RWPE1 (cell line): ENCODE results near the gene CA6.
A peak's percentile ranks its signal among the peaks of the same experiment; 100 is the strongest.

Experiments
- CTCF ChIA-PET: fragments of 350-600 bp; sonication (Branson Sonifier 250); formaldehyde crosslinking; extraction: SDS; loops from one replicate; lab custom pipeline; 2021; lab: Yijun Ruan, JAX
- POLR2A ChIA-PET: fragments of 400-600 bp; formaldehyde crosslinking; extraction: SDS; loops from one replicate; lab custom pipeline; 2020; ENCODE audit warnings: antibody characterized with exemption; ENCODE audit not compliant: low non-redundant PET; lab: Yijun Ruan, JAX
- DNase-seq: peaks from one replicate; pipeline ENCODE4 v3.0.0; 2012; ENCODE audit warnings: low spot score
- H3K27ac ChIP-seq: fragments of 450-650 bp; 2 replicates; pipeline ENCODE4 v1.5.1; 2017
- TF ChIP-seq, protein P1 (sequence below): fragments of 450-650 bp; conservative IDR thresholded peaks from 2 replicates; pipeline ENCODE4 v1.5.1; 2017; ENCODE audit warnings: low read depth, mild to moderate bottlenecking

CA6 gene

DNA sequence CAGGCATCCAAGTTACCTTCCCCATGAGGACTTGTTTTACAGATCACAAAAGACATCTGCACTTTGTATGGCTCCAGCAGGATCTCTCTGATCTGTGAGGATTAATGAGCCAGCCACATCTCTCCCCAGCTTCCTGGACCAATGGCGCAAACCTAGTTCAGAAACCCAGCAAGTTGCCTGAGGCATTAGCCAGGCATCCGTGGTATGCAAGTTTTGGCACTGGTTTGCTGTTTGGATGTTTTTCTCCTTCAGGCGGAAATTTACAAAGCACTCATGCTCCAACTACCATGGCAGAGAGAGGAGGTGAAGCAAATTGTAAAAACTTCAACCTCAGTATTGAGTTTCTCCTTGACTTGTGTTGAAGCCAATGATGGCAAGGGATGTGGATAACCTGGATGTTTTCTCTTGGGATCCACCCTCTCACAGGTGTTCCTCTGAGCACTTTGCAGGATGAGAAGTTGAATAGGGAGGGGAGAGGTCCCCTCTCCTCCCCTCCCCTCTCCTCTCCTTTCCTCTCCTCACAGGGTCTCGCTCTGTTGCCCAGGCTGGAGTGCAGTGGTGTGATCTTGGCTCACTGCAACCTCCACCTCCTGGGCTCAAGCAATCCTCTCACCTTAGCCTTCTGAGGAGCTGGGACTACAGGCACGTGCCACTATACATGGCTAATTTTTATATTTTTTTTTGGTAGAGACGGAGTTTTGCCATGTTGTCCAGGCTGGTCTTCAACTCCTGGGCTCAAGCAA lies 41.6 kb upstream of the CA6 start:
- CTCF ChIA-PET = no interaction called here
- TF ChIP-seq, protein P1, sequence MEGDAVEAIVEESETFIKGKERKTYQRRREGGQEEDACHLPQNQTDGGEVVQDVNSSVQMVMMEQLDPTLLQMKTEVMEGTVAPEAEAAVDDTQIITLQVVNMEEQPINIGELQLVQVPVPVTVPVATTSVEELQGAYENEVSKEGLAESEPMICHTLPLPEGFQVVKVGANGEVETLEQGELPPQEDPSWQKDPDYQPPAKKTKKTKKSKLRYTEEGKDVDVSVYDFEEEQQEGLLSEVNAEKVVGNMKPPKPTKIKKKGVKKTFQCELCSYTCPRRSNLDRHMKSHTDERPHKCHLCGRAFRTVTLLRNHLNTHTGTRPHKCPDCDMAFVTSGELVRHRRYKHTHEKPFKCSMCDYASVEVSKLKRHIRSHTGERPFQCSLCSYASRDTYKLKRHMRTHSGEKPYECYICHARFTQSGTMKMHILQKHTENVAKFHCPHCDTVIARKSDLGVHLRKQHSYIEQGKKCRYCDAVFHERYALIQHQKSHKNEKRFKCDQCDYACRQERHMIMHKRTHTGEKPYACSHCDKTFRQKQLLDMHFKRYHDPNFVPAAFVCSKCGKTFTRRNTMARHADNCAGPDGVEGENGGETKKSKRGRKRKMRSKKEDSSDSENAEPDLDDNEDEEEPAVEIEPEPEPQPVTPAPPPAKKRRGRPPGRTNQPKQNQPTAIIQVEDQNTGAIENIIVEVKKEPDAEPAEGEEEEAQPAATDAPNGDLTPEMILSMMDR = no peak
- peak; percentile 85 for DNase-seq
- POLR2A ChIA-PET = interaction anchor here (0.6 kb wide), 1 partner anchor 27 kb away, joined by 3 read pairs; no protein-coding TSS in a partner anchor
- H3K27ac ChIP-seq = peak overlapping the region; percentile 97

DNA sequence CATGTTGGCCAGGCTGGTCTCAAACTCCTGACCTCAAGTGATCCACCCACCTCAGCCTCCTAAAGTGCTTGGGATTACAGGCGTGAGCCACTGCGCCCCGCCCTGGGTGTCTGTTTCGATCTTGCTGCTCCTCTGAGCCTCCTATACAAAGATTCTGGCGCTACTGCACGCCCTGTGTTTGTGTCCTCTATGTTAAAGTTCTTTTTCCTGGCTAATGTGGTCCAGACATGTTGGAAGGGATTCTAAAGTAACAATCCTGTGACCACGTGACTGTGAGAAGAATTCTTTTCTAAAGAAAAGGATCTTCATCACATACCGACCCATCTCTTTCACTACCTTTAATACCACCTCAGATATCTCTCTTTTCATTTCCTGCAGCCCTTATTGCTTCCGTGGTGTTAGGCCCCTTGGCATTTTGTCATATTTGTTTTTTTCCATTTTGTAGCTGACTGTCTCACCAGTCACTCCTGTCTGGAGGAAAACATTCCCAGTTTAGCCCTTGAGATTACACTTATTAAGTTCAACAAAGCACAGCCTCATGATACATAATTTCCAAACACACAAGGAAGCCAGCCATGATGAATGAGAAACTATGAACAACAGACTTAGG lies 40.0 kb upstream of the CA6 start:
- ChIA-PET POLR2A (interaction anchor here (0.6 kb wide), 1 partner anchor 163 kb away, joined by 3 read pairs; no protein-coding TSS in a partner anchor), CTCF (interaction anchor here (0.6 to 0.8 kb wide), 2 partner anchors 46 to 586 kb away, joined by 3 read pairs; no protein-coding TSS in a partner anchor)
- H3K27ac ChIP-seq = peak overlapping the region; percentile 97
- TF ChIP-seq, protein P1 = no peak
- no peak for DNase-seq

DNA sequence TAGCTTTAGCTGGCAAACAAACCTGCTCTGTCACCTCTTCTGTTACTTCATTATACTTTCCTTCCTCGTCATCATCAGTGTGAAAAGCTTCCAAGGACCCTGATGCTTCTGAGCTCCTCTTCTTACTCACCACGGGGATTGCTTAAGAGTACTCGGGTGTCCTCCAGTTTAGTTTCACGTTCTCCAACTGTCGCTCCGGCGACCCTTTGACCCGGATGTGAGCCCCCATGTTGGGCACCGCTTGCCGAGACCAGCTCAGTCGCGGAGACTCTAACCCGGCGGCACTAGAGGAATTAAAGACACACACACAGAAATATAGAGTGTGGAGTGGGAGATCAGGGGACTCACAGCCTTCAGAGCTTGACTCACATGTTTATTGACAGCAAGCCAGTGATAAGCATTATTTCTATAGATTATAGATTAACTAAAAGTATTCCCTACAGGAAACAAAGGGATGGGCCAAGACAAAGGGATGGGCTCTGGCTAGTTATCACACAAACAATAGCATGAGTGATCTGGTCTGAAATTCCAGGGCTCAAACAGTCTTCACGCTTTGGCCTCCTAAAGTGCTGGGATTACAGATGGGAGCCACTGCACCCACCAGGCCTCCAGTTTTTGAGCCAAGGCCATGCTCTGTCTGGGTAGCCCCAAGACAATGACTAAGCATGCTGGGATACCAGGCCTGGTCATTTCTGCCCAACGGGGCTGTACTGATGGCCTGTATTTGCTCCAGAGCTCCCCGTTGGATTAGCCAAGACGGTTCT lies 37.1 kb upstream of the CA6 start:
- ChIA-PET POLR2A (no interaction called here), CTCF (interaction anchor here (0.6 kb wide), 1 partner anchor 46 kb away, joined by 3 read pairs; no protein-coding TSS in a partner anchor)
- DNase-seq = no peak
- TF ChIP-seq, protein P1 = no peak
- peak overlapping the region; percentile 31; the same call in 1 of the 2 replicates for H3K27ac ChIP-seq

DNA sequence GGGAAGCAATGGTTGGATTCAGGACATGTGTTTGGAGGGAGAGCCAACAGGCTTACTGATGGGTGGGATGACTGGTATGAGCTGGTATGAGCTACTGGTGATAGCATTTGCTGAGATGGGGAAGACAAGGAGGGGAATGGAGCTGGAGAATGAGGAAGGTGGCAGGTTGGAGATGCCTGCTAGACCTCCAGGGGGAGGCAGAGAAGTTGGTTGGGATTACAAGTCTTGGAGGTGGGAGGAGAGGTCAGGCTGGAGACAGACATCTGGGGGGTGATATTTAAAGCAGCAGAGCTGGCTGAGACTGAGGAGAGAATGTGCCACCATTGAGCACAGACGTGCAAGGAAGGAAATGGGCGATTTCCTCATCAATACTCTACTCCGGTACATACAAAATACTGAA lies 35.3 kb upstream of the CA6 start:
- DNase-seq = no peak
- TF ChIP-seq, protein P1 = no peak
- ChIA-PET CTCF (interaction anchor here (1.2 kb wide), 1 partner anchor 363 kb away, joined by 6 read pairs; no protein-coding TSS in a partner anchor), POLR2A (interaction anchor here (0.6 kb wide), 1 partner anchor 321 kb away, joined by 3 read pairs; no protein-coding TSS in a partner anchor)
- H3K27ac ChIP-seq = peak overlapping the region; percentile 65

DNA sequence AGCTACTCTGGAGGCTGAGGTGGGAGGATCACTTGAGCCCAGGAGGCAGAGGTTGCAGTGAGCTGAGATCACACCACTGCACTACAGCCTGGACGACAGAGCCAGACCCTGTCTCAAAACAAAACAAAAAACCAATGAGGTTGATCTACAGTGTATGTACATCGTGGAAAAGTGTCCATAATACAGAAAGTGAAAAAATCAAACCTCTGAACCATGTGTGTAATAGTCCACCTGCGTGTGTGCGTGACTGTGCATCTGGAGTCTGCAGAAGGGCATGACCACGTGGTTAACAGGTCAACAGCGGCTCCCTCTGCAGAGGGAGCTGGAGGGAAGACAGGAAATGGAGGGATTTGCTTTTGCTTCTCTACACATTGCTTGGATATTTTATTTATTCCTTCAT lies 34.8 kb upstream of the CA6 start:
- POLR2A ChIA-PET = interaction anchor here (0.6 kb wide), 1 partner anchor 322 kb away, joined by 3 read pairs; no protein-coding TSS in a partner anchor
- CTCF ChIA-PET = interaction anchor here (1.2 kb wide), 1 partner anchor 362 kb away, joined by 6 read pairs; no protein-coding TSS in a partner anchor
- DNase-seq = no peak
- TF ChIP-seq, protein P1 = no peak
- H3K27ac ChIP-seq = peak overlapping the region; percentile 65
